HT1080 (cell line): ENCODE data around the gene LRRD1. TPM values are rescaled to one million over a fixed set of nuclear protein-coding genes. Genes with fewer than 3 reads are reported as not detected.
"Not testable (repeated sequence)": the region's sequence is repeated elsewhere in the genome, so short reads cannot be mapped to it uniquely, and the experiment has no call there.

ENCODE experiments used
- DNase-seq: peaks from one replicate; pipeline ENCODE4 v3.0.0-alpha.2; 2015; ENCODE audit warnings: low read depth
- total RNA-seq: library from RNA; depleted of rRNA; stranded (reverse); fragments of >200 nt; shearing (Covaris generic); gene quantifications from 2 replicates; pipeline ENCODE4 v1.2.3, GENCODE V29; 2014

LRRD1 gene
- total RNA-seq, 1 experiment from 2014 or later, result not detected

DNA sequence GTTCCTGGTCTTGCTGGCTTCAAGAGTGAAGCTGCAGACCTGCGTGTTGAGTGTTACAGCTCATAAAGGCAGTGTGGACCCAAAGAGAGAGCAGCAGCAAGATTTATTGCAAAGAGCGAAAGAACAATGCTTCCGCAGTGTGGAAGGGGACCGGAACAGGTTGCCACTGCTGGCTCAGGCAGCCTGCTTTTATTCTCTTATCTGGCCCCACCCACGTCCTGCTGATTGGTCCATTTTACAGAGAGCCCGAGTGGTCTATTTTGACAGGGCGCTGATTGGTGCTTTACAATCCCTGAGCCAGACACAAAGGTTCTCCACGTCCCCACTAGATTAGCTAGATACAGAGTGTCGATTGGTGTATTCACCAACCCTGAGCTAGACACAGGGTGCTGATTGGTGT lies 36.2 kb downstream of the LRRD1 start:
- not testable (repeated sequence) for DNase-seq

DNA sequence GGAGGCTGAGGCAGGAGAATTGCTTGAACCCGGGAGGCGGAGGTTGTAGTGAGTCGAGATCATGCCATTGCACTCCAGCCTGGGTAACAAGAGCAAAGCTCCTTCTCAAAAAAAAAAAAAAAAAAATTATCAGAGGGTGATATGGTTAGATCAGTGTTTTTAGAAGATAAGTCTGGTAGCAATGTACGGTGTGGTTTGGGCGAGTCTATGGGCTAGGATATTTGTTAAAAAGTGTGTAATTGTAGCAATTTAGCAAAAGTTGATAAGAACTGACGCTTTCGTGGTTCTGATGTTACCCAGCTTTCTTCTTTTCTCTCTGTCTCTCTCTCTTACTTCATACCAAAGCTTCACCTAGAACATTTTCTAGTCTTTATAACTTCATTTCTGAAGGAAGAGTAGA lies 37.8 kb downstream of the LRRD1 start:
- no peak for DNase-seq

DNA sequence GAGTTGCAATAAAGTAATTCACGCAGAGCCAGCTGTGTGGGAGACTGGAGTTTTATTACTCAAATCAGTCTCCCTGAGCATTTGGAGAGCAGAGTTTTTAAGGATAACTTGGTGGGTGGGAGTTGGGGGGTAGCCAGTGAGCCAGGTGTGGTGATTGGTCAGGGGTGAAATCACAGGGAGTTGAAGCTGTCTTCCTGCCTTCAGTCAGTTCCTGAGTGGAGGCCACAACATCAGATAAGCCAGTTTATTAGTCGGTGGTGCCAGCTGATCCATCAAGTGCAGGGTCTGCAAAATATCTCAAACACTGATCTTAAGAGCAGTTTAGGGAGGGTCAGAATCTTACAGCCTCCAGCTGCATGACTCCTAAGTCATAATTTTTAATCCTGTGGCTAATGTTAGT lies 41.4 kb downstream of the LRRD1 start:
- DNase-seq, result no peak

DNA sequence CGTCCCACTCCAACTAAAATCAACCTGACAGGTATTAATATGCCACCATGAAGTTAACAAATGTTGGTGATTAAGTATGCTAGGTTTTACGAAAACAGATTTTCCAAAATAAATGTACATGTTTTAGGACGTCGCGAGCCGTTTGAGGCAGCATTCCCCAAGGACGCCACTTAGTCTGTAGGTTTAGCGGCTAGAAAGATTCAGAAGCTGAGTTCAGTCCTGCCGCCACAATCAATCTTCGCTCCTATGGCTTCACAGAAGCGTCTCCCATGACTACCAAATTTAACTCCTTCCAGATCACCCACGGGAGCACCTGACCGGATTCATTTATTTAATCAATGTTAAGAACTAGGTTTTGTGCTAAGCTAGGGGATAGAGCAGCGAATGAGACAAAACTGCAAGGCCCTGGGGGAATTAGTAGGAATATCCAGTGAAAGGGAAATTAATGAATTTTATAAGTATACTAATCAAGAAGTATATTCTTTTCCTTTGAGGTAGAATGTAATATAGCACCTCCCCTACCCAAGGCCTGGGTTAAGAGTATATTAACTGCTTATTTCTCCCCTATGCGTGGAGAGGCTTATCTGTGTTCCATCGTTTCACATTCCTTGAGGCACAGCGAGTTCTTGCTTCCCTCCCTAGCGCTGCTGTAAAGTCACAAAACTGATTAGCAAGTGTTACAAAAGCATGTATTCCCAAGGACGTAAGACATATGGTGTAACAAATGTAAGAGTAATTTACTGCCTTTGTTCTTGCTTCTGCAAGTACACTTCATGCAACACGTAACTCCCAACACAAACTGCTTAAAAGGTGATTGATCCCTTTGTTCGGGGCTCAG lies 43.7 kb downstream of the LRRD1 start:
- DNase-seq, result peak; percentile 14

DNA sequence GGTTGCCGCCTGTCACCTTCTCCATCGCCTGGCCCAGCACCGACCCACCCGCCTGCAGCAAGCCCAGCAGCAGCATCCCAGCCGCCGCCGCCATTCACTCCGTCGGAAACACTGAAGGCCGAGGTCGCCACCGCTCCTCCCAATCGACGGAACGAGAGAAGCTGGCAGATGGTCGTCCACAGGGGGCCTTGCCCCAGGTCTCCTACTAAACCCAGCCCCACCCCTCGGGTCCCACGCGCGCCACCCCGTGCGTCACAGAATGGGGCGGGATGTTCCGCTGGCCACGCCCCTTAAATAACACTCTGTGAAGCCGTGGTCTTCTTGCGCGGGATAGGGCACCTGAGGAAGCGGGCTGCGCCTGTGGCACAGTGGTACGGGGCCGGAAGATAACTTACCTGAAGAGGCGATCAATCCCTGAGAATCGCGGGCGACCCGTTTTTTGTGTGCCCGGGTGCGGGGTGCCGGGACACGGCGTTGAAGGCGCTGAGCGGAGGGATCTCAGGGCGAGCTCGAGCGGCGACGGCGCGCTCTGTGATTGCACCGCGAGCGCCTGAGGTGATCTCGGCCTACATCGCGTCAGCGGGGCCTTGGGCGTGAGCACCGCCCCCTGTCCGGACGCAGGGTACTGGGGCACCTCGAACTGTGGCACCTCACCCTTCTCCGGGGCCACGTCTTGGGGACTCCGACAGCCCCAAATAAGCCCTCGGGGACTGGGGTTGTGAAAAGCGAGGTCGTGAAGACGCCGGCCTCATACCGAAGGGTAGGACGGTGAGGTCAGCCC lies 44.5 kb downstream of the LRRD1 start, which contains the start of gene CYP51A1:
CYP51A1 (minus strand) TSS at position 207 of the 781 bp plus-strand sequence; CDS start at position 94, 113 bp downstream.
- peak; percentile 87 for DNase-seq

DNA sequence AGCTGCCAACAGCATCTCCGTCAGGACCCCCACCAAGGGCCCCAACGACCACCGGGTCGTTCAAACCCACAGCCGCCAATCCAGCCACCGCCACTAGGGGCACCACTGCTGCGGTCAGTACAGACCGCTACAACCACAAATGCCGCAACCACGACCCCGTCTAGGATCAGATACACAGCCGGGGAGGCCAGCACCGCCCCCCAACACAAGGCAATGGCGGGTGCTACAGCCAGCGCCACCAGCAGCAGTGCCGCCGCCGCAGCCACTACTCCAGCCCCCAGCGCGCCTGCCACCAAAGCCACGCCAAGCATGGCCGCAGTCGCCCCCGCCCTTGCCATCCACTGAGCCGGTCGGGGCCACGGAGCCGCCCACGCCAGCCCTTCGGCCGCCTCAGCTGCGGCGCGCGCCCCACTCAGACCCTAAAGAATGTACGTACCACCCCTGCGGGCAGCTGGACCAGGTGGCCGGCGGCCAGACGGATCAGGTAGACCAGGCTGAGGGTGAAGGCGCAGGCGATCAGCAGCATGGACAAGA lies 45.1 kb downstream of the LRRD1 start:
- DNase-seq, result peak; percentile 60

DNA sequence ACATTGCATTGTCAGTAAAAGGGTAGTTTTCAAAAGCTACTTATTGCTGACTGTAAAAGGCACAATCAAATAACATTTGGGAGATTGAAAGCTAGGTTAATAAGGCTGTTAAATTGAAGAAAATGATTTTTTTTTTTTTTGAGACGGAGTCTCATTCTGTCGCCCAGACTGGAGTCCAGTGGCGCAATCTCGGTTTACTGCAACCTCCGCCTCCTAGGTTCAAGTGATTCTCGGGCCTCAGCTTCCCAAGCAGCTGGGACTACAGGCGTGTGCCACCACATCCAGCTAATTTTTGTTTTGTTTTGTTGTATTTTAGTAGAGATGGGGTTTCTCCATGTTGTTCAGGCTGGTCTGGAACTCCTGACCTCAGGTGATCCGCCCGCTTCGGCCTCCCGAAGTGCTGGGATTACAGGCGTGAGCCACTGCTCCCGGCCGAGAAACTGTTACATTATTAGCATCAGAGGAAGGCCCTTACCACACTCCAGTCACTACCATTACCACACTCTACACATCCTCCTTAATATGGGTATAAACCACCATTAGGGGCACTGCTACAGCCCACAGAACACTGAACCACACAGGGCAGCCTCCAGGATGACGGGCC lies 45.7 kb downstream of the LRRD1 start:
- peak; percentile 18 for DNase-seq

DNA sequence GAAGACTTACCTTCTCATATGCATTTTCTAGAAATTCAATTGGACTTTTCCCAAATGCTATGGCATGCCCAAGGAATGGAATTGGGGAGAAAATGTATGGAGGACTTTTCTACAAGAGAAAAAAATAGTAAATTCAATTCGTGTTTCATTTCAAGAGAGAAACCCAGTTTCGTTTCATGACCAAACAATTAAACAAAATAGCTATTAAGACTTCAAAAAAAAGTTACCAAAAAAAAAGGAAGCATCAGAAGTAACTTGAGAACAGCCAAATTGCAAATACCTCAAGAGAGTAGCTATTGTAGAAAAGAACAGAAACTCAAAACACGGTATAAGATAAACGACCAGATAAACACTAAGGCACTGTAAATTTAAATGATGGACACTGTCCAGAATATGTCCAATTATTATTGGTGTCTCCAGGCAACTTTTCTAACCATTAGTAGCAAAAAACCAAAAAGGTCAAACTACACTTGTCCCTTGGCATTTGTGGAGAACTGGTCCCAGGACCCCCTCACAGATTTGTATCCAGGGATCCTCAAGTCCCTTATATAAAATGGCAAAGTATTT lies 47.1 kb downstream of the LRRD1 start:
- DNase-seq, result no peak

DNA sequence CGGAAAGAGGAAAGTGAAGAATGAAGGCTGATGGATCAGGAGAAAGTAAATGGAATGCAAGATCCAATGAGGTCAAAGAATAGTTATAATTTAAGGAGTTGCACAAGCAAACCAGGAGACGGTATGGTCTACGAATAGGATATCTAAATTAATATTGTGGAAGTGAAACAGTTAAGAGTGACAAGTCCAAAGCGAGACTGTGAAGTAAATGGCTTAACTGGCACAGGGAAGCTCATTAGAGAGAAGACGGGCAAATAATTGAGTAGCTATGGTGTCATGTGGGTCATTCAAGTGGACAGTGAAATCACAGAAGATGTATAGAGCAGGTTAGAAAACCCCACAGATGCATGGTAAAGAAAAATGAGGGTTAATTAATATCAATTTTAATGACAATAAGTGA lies 47.8 kb downstream of the LRRD1 start:
- no peak for DNase-seq

DNA sequence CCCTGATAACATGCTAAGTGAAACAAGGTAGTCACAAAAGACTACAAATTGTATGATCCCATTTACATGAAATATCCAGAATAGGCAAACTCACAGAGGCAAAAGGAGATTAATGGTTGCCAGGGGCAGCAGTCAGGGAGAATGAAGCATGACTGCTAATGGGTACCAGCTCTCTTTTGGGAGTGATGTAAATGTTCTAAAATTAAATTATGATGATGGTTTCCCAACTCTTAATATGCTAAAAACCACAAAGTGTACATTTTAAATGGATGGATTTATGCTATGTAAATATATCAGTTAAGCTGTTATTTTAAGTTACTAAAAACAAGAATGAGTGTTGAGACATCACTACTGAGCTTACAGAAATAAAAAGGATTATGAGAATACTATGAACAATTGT lies 57.3 kb downstream of the LRRD1 start:
- DNase-seq, result no peak

DNA sequence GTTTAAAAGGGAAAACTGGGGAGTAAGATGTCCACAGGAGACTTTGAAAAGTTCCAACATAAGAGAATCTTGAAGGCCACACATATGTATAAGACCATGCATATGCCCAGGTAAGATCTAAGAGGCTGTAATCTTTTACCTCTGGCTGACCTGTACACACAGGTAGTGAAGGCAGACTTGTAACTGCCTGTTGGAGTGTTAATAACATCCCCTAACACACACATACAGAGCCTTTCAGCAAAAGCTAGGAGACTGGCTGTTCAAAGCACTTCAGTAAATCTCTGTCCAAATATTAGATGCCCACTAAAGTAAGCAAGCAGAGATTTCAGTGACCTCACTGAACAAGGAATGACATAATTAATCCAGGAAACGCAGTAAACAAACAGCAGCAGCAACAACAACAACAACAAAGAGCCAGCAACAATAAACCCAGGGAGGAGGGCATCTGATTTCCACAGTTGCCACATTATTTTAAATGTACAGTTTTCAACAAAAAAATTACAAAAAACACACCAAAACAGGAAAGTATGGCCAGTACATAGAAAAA lies 59.7 kb downstream of the LRRD1 start:
- DNase-seq, result no peak

DNA sequence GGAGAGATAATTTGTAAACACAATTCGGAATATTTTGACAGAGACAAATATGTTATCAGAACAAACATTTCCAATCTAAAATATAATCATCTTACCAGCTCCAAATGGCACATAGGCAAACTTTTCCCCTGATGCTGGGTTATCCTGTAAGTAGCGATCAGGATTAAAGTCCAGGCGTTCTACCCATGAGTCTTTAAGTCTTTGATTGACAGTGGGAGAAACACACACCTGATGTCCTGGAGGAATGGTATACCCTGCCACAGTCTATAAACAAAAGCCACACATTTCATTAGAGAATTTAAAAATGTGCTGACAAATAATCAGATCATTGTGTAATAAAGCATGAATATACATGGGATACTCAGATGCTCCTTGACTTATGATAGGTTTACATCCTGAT lies 62.0 kb downstream of the LRRD1 start:
- DNase-seq, result no peak

DNA sequence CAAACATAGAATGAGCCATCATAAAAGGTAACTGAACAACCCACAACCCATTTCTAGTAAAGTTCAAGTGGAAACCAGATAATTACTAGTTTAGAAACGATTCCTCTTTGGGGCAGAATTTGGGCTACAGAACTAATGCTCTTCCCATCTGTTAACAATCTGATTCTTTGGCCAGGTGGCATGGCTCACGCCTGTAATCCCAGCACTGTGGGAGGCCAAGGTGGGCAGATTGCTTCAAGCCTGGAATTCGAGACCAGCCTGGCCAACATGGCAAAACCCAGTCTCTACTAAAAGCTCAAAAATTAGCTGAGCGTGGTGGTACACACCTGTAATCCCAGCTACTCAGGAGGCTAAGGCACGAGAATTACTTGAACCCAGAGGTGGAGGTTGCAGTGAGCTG lies 63.1 kb downstream of the LRRD1 start:
- DNase-seq, result no peak

DNA sequence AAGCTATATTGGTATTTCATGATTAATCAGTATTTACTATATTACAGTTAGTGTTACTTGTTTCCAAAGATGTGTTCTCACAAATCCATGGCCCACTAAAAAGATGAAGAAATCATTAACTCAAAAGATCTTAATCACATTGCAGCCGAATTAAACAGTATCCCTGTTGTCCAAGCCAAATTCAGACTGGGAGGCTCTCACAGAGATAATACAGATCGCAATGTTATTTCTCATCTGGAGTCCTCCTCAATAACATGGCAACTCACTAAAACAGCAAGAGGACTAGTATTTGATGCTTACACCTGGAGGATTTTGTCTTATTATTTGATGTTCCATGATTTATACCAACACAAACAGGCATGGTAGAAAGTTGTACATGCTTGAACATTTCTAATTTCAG lies 68.1 kb downstream of the LRRD1 start:
- no peak for DNase-seq

DNA sequence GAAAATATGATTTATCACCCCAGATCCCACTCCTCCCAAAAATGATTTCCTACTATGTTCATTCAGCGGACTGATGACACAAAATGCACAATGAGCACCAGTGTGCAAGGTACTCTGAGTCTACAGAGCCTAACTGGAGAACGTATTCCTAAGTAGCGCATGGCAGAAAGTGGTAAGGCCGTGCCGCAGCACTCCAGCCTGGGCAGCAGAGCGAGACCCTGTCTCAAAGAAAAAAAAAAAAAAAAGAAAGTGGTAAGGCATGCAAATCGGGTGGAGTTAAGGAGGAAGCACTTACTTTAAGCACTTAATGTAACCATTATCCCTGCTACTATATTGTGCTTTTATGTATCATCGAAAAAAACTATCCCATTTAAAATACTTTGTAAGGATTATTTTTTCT lies 70.1 kb downstream of the LRRD1 start:
- DNase-seq, result no peak

DNA sequence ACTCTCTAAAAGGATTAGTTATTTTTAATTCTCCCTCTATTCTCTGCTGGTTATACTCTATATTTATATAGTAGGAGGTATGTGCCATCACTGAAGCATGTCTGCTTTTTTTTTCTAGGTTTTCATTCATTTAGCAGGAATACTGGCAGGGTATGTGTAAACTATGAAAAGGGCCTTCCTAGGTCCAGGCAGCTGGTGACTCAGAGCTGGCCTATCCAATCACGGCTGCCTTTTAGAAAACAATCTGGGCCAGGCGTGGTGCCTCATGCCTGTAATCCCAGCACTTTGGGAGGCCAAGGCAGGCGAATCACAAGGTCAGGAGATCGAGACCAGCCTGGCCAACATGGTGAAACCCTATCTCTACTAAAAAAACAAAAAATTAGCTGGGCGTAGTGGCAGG lies 76.1 kb downstream of the LRRD1 start:
- DNase-seq, result peak; percentile 48

DNA sequence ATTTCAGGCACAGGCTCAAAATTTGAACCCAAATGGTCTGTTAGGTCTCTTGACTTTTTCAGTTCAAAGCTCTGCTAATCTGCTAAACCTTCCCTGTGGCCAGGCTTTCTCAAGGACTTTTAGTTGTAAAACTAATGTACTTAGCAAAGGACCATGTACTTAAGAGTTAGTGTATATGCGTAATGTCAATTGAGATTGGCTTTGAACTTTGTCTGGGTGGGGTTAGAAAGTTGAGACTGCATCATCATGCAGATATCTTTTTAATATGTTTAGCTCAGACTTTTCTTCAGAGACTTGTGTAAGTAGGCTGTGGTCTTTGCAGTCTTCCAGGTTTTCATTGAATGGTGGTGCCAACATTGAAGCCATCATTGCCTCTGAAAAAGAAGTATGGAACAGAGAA lies 78.4 kb downstream of the LRRD1 start:
- DNase-seq, result no peak

DNA sequence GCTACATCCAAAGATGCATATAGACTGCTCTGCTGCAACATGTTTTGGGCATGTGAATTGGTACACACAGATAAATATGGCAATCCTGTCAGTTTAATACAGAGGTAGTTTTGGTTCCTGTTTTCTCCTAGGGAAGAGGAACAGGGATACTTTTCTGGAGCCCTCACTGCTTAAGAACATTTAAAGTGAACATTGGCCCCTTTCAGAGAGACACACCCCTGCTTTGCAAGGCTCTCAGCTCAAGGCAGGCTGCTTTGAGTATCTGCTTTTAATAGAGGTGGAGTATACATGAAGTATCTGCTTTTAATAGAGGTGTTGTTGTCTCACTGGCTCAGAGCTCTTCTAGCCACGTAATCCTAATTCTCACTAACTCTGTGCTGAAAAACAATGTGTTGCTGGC lies 83.6 kb downstream of the LRRD1 start:
- DNase-seq, result no peak
